K562 (cell line): ENCODE results near the gene KLRB1. TPM values are rescaled to one million over a fixed set of nuclear protein-coding genes. Genes with fewer than 3 reads are reported as not detected.
"Not testable (repeated sequence)": the region's sequence is repeated elsewhere in the genome, so short reads cannot be mapped to it uniquely, and the experiment has no call there.

Experiments
- ATAC-seq: fragments of 200-7000 bp; cut with Tn5 transposase; 3 replicates; pipeline ENCODE4 v1.9.1; 2020; ENCODE audit warnings: moderate library complexity
- BruUV-seq: library from RNA; stranded (reverse); fragments of 400-500 nt; replicated peaks from 2 replicates; lab custom pipeline; 2021; lab: Mats Ljungman, UMichigan
- CTCF ChIA-PET: fragments of 300-600 bp; formaldehyde crosslinking; extraction: SDS; loops from one replicate; lab custom pipeline; 2021; ENCODE audit warnings: low intra/inter-chr PET ratio; lab: Yijun Ruan, JAX
- POLR2A ChIA-PET: fragments of 300-600, 350-650 bp; sonication (Branson Sonifier 250); formaldehyde crosslinking; extraction: SDS; loops from one replicate; lab custom pipeline; 2021; ENCODE audit warnings: antibody characterized with exemption, inconsistent platforms; lab: Yijun Ruan, JAX
- DNase-seq, 4 experiments: peaks; one replicate each; pipeline versions ENCODE4 v3.0.0 to v3.0.0-alpha.2; 2011 to 2018; ENCODE audit warnings: low spot score in 3 of 4, mixed read lengths in 3 of 4; ENCODE audit errors: extremely low read depth in 1 of 4
- FAIRE-seq: peaks from 2 replicates; lab custom pipeline; 2011; peaks lifted over from hg19 to GRCh38; lab: Jason Lieb, UNC
- H2AFZ ChIP-seq: 2 replicates; pipeline ENCODE4 v1.6.0; 2011; ENCODE audit warnings: low read depth, low read length, control low read depth, inconsistent platforms
- H3K27ac ChIP-seq: fragments of 200-600 bp; 3 replicates; pipeline ENCODE4 v1.8.0; 2011; ENCODE audit warnings: low read depth, mild to moderate bottlenecking, control low read depth, inconsistent platforms, low read length, moderate library complexity, mixed read lengths; ENCODE audit errors: extremely low read depth
- H3K27me3 ChIP-seq, 2 experiments: fragments of 300-600 bp in 1 of 2; 2 replicates in 1 of 2; 3 replicates in 1 of 2; pipeline versions ENCODE4 v1.6.0 to v1.8.0; 2011; ENCODE audit warnings: inconsistent platforms in 2 of 2, low read length in 2 of 2, mild to moderate bottlenecking in 1 of 2, mixed read lengths in 1 of 2, moderate library complexity in 1 of 2; ENCODE audit not compliant: control insufficient read depth in 2 of 2, insufficient read depth in 2 of 2
- H3K36me3 ChIP-seq: fragments of 300-600 bp; 3 replicates; pipeline ENCODE4 v1.8.0; 2011; ENCODE audit warnings: mild to moderate bottlenecking, low read length, inconsistent platforms; ENCODE audit not compliant: control insufficient read depth, insufficient read depth
- H3K4me1 ChIP-seq, 2 experiments: fragments of 200-600 bp in 1 of 2; replicated peaks in 1 of 2; 2 replicates in 1 of 2; 3 replicates in 1 of 2; pipeline versions ENCODE4 v1.5.1 to v1.8.0; 2011; ENCODE audit warnings: inconsistent platforms in 2 of 2, low read length in 2 of 2, mild to moderate bottlenecking in 1 of 2, mixed read lengths in 1 of 2, moderate library complexity in 1 of 2; ENCODE audit not compliant: control insufficient read depth in 2 of 2, insufficient read depth in 2 of 2
- H3K4me2 ChIP-seq: 2 replicates; pipeline ENCODE4 v1.6.1; 2011; ENCODE audit warnings: low read length, control low read depth, inconsistent platforms, mixed read lengths; ENCODE audit not compliant: insufficient read depth
- H3K4me3 ChIP-seq: fragments of 200-600 bp; sonication (generic), shearing (Covaris generic); 2 replicates; pipeline ENCODE4 v1.5.1; 2016; ENCODE audit warnings: control low read depth, inconsistent platforms
- H3K79me2 ChIP-seq: fragments of 200-600 bp; 3 replicates; pipeline ENCODE4 v1.8.0; 2011; ENCODE audit warnings: low read length, inconsistent platforms; ENCODE audit not compliant: control insufficient read depth, insufficient read depth
- H3K9ac ChIP-seq, 2 experiments: 2 replicates each; pipeline versions ENCODE4 v1.6.0 to v1.6.1; 2011; ENCODE audit warnings: low read depth in 2 of 2, low read length in 2 of 2, control low read depth in 1 of 2, inconsistent platforms in 1 of 2, mild to moderate bottlenecking in 1 of 2, mixed read lengths in 1 of 2; ENCODE audit not compliant: insufficient read depth in 1 of 2
- H3K9me1 ChIP-seq: one replicate; pipeline ENCODE4 v1.6.0; 2011; ENCODE audit warnings: inconsistent platforms, mild to moderate bottlenecking, low read length, moderate library complexity; ENCODE audit not compliant: control insufficient read depth, insufficient read depth
- H3K9me3 ChIP-seq: replicated peaks from 2 replicates; pipeline ENCODE4 v1.5.1; 2011; ENCODE audit warnings: low read depth, low read length, inconsistent platforms; ENCODE audit not compliant: control insufficient read depth, insufficient read depth
- H4K20me1 ChIP-seq: replicated peaks from 2 replicates; pipeline ENCODE4 v1.6.1; 2011; ENCODE audit warnings: low read length, inconsistent platforms, mixed read lengths; ENCODE audit not compliant: control insufficient read depth, insufficient read depth
- WGBS: fragments of 100-300 bp; shearing (Covaris generic); methylation state at CpG from one replicate; pipeline ENCODE4 v1.1.6; 2016; ENCODE audit warnings: low coverage, mixed read lengths; ENCODE audit not compliant: insufficient coverage; ENCODE audit errors: missing lambda C conversion rate; 5-methylcytosine and 5-hydroxymethylcytosine counted together
- in situ Hi-C: fragments of 300-500 bp; cut with MboI; formaldehyde crosslinking; loops from 4 replicates; pipeline ENCODE4 v1.15.0; 2018; ENCODE audit warnings: inconsistent platforms, mixed read lengths
- intact Hi-C: fragments of 100-400 bp; cut with micrococcal nuclease; formaldehyde crosslinking; loops from 2 replicates; pipeline ENCODE4 v1.14.2; 2022
- polyA plus RNA-seq, 8 experiments: library from polyadenylated mRNA; depleted of rRNA in 4 of 8; stranded (reverse) in 5 of 8; unstranded in 3 of 8; fragments of >200 nt; fragmentation: Nextera tagmentation in 2 of 8; fragmentation: Illumina TruSeq in 1 of 8; extraction: Ambion mirVana in 2 of 8; extraction: Trizol in 1 of 8; gene quantifications; 2 replicates each; pipeline versions ENCODE4 v1.2.1 to v1.2.3, GENCODE V29; 2011 to 2014; ENCODE audit warnings: inconsistent platforms in 1 of 8, missing spikeins in 1 of 8
- total RNA-seq, 7 experiments: library from RNA; depleted of rRNA in 6 of 7; stranded (reverse); fragments of >200 nt in 6 of 7; fragmentation: Illumina TruSeq in 2 of 7; extraction: Trizol in 2 of 7; gene quantifications; 2 replicates each; pipeline versions ENCODE4 v1.2.1 to v1.2.3, GENCODE V29; 2011 to 2021; ENCODE audit warnings: low replicate concordance in 1 of 7

Gene KLRB1
- total and polyA plus RNA-seq, 9 of the 15 experiments (the other 6 are each of a cell fraction or from before 2014, with no cell fraction given), result not detected

GRCh38 chr12:9577729-9578128 is 30.0 kb downstream of the KLRB1 start:
- H3K36me3 ChIP-seq, H3K9ac ChIP-seq, H3K4me1 ChIP-seq, H3K4me2 ChIP-seq, DNase-seq, FAIRE-seq, H3K27me3 ChIP-seq, intact Hi-C loops, in situ Hi-C loops, BruUV-seq, H4K20me1 ChIP-seq, POLR2A ChIA-PET, H3K27ac ChIP-seq, H3K9me3 ChIP-seq, CTCF ChIA-PET, H3K9me1 ChIP-seq, H3K79me2 ChIP-seq, H3K4me3 ChIP-seq, H2AFZ ChIP-seq, ATAC-seq: not testable (repeated sequence)
- no CpG with 5 or more reads among the region's 5 CpGs for WGBS

- H3K4me1 ChIP-seq, BruUV-seq: not testable (repeated sequence)
These were observed 40.6 kb downstream of the KLRB1 start for GRCh38 chr12:9567151-9567550.

GRCh38 chr12:9566113-9566512 is 41.6 kb downstream of the KLRB1 start:
- CTCF ChIA-PET, H3K79me2 ChIP-seq, H3K4me2 ChIP-seq, in situ Hi-C loops, H4K20me1 ChIP-seq, H2AFZ ChIP-seq, H3K9me1 ChIP-seq, ATAC-seq, H3K27ac ChIP-seq, DNase-seq, H3K27me3 ChIP-seq, H3K9me3 ChIP-seq, FAIRE-seq, H3K4me1 ChIP-seq, POLR2A ChIA-PET, H3K4me3 ChIP-seq, intact Hi-C loops, H3K36me3 ChIP-seq, H3K9ac ChIP-seq, BruUV-seq: not testable (repeated sequence)
- WGBS, result no CpG with 5 or more reads among the region's 7 CpGs

More at GRCh38 chr12:9567151-9567550, 40.6 kb downstream of the KLRB1 start:
- H3K27ac ChIP-seq, FAIRE-seq, DNase-seq, H3K4me2 ChIP-seq, H3K9me3 ChIP-seq, H3K36me3 ChIP-seq, H4K20me1 ChIP-seq, H3K9ac ChIP-seq, H3K9me1 ChIP-seq, CTCF ChIA-PET, H2AFZ ChIP-seq, in situ Hi-C loops, H3K79me2 ChIP-seq, ATAC-seq, intact Hi-C loops, H3K4me3 ChIP-seq, POLR2A ChIA-PET, H3K27me3 ChIP-seq: not testable (repeated sequence)
- no CpG with 5 or more reads among the region's 9 CpGs for WGBS

- H3K4me2 ChIP-seq, FAIRE-seq, H2AFZ ChIP-seq, POLR2A ChIA-PET, H3K9me3 ChIP-seq, BruUV-seq, H3K79me2 ChIP-seq, H3K4me3 ChIP-seq, H3K27ac ChIP-seq, H3K4me1 ChIP-seq, in situ Hi-C loops, H3K36me3 ChIP-seq, ATAC-seq, H3K27me3 ChIP-seq, H4K20me1 ChIP-seq, H3K9ac ChIP-seq, intact Hi-C loops, DNase-seq, H3K9me1 ChIP-seq, CTCF ChIA-PET: not testable (repeated sequence)
- no CpG with 5 or more reads among the region's 2 CpGs for WGBS
These were observed 43.3 kb downstream of the KLRB1 start for GRCh38 chr12:9564418-9564817.
